A673 (cell line): ENCODE measurements around the gene CYP2C19.
"Not testable (repeated sequence)": the region's sequence is repeated elsewhere in the genome, so short reads cannot be mapped to it uniquely, and the experiment has no call there.

Source experiments
- EZH2 ChIP-seq: fragments of 200-600 bp; sonication (generic); IDR thresholded peaks from 2 replicates; pipeline ENCODE4 v1.6.1; 2017; ENCODE audit warnings: borderline replicate concordance, low read depth, mild to moderate bottlenecking, mixed read lengths, antibody characterized with exemption, low read length; ENCODE audit not compliant: poor library complexity, severe bottlenecking
- TF ChIP-seq, protein P1 (sequence below): fragments of 300-800, 200-600 bp; sonication (generic); conservative IDR thresholded peaks from 2 replicates; pipeline ENCODE4 v1.5.1; 2017; ENCODE audit warnings: low read depth, mild to moderate bottlenecking, antibody characterized with exemption, low read length, moderate library complexity, mixed read lengths

DNA sequence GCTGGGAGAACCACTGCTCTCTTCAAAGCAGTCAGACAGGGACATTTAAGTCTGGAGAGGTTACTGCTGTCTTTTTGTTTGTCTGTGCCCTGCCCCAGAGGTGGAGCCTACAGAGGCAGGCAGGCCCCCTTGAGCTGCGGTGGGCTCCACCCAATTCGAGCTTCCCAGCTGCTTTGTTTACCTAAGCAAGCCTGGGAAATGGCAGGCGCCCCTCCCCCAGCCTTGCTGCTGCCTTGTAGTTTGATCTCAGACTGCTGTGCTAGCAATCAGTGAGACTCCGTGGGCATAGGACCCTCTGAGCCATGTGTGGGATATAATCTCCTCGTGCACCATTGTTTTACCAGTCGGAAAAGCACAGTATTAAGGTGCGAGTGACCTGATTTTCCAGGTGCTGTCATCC is 135.9 kb downstream of the CYP2C19 start:
- TF ChIP-seq, protein P1, sequence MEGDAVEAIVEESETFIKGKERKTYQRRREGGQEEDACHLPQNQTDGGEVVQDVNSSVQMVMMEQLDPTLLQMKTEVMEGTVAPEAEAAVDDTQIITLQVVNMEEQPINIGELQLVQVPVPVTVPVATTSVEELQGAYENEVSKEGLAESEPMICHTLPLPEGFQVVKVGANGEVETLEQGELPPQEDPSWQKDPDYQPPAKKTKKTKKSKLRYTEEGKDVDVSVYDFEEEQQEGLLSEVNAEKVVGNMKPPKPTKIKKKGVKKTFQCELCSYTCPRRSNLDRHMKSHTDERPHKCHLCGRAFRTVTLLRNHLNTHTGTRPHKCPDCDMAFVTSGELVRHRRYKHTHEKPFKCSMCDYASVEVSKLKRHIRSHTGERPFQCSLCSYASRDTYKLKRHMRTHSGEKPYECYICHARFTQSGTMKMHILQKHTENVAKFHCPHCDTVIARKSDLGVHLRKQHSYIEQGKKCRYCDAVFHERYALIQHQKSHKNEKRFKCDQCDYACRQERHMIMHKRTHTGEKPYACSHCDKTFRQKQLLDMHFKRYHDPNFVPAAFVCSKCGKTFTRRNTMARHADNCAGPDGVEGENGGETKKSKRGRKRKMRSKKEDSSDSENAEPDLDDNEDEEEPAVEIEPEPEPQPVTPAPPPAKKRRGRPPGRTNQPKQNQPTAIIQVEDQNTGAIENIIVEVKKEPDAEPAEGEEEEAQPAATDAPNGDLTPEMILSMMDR, result not testable (repeated sequence)
- TF ChIP-seq EZH2, result not testable (repeated sequence)
